GM12873 (cell line): Measurements from ENCODE around the gene PCSK5.

Source experiments
- TF ChIP-seq, protein P1 (sequence below): IDR thresholded peaks from 2 replicates; pipeline ENCODE4 v1.5.1; 2012; ENCODE audit warnings: low read depth, mild to moderate bottlenecking, moderate library complexity, low read length, control low read depth; ENCODE audit not compliant: insufficient read depth; ENCODE audit errors: missing control alignments

The PCSK5 gene

DNA sequence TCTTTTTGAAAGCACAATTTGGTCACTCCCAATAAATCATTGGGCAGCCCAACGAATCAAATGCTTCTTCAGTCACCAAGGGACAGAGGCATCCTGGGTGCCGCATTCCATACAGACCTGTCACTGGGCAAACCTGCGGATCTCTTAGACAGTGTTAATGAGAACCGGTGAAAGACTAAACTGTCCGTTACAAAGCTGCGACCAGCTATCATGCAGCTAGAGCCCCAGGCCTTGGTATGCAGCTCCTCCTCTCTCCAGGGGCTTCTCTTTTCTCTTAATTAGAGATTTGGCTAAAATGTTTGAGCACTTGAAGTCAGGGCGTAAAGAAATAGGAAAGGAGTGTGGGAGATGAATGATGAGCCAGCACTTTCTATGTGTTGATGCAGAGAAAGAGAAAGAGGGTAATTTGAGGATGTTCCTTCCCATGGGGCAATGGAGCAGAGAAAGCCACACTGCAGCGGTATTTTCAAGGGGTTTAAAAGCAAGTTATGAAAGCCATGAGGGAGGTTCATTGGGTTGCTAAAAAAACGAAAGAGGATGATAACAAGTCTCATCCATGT is 328.5 kb downstream of the PCSK5 start:
- TF ChIP-seq, protein P1, sequence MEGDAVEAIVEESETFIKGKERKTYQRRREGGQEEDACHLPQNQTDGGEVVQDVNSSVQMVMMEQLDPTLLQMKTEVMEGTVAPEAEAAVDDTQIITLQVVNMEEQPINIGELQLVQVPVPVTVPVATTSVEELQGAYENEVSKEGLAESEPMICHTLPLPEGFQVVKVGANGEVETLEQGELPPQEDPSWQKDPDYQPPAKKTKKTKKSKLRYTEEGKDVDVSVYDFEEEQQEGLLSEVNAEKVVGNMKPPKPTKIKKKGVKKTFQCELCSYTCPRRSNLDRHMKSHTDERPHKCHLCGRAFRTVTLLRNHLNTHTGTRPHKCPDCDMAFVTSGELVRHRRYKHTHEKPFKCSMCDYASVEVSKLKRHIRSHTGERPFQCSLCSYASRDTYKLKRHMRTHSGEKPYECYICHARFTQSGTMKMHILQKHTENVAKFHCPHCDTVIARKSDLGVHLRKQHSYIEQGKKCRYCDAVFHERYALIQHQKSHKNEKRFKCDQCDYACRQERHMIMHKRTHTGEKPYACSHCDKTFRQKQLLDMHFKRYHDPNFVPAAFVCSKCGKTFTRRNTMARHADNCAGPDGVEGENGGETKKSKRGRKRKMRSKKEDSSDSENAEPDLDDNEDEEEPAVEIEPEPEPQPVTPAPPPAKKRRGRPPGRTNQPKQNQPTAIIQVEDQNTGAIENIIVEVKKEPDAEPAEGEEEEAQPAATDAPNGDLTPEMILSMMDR, result no peak

DNA sequence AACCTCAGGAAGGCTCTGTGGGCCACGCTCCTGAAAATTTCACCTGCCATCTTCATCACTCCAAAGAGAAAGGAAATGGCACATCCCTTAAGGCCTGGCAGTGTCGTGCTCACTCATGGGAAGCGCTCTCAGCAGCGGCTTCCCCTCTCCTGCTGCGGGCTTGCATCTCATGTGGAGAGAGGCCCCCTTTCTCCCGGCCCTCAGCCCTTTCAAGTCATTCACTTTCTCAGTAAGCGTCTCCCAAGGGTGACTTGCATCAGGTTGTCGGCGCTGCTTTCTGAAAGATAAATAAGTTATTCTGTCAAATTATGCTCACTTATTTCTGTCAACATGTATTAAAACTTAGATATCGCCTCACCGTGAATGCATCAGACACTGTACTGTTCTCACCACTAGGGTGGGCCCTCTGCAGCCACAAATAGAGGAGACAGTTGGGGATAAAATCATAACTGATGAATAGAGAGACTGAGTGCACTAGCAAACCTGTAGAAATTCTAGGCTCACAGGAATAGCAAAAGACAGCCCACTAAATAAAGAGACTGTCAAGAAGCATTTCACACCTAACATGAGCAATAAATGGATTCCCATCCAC is 329.2 kb downstream of the PCSK5 start:
- TF ChIP-seq, protein P1, result no peak

DNA sequence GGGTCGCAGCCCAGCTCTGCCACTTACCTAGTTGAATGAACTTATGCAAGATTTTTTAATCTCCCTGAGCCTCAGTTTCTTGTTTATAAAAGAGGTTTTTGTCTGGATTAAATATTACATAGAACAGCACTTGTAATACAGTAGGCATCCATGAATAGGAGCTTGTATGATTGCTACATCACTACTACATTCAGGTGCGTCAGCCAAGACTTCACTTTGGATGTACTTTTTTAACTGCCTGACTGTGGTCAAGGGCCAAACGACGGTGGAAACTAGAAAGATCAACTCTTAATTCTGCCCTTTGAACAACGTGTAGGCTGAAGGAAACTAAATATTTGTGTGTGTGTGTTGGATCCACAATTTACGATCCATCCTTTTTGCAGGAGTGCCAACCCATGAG is 330.9 kb downstream of the PCSK5 start:
- TF ChIP-seq, protein P1, result no peak

DNA sequence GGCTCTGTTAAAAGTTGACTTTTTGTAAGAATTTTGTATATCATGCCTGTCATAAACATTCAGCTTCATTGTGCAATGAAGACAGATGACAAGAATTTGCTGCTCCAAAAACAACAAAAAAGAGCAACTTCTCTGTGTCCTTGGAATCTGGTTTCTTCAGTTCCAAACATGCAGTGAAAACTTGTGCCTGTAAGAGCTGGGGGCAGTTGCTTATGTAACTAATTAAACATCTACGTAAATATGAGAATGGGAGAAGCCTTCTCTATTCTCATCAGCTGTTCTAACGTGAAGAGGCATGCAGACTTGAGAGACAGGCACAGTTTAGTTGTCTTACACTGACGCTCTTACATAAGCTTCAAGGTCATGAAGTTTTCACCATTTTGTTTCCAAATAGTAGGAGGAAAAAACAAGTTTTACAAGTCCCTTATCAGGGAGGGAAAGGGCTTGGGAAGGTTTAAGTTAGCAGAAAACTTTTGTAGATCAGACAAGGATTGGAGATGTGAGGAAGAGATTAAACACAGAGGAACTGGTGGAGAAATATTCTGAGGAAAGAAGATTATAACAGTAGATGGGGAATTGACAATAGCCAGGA is 333.4 kb downstream of the PCSK5 start:
- TF ChIP-seq, protein P1, result no peak

DNA sequence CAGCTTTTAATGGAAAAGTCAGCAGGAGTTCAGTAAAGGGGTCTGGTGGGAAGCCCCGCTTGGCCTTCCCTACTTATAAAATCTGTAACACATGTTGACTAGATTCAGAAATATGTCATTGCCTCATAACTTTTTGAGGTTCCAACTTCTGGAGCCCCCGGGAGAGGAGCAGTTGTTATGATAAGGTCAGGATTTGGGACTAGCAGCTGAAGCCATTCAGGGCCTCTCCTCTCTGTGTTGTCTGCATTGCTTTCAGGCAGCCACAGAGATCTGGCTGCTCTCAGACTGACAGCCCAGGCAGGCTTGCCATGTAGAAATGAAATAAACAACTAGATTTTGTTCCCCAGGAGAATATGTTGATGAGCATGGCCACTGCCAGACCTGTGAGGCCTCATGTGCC is 336.7 kb downstream of the PCSK5 start:
- TF ChIP-seq, protein P1, result no peak

DNA sequence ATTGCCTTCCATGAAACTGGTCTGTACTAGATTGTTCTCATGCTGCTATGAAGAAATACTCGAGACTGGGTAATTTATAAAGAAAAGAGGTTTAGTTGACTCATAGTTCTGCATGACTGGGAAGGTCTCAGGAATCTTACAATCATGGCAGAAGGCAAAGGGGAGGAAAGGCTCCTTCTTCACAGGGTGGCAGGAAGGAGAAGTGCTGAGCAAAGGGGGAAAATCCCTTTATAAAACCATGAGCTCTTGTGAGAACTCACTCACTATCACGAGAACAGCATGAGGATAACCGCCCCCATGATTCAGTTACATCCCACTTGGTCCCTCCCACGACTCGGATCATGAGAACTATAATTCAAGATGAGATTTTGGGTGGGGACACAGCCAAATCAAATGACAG is 340.5 kb downstream of the PCSK5 start:
- TF ChIP-seq, protein P1, result no peak

DNA sequence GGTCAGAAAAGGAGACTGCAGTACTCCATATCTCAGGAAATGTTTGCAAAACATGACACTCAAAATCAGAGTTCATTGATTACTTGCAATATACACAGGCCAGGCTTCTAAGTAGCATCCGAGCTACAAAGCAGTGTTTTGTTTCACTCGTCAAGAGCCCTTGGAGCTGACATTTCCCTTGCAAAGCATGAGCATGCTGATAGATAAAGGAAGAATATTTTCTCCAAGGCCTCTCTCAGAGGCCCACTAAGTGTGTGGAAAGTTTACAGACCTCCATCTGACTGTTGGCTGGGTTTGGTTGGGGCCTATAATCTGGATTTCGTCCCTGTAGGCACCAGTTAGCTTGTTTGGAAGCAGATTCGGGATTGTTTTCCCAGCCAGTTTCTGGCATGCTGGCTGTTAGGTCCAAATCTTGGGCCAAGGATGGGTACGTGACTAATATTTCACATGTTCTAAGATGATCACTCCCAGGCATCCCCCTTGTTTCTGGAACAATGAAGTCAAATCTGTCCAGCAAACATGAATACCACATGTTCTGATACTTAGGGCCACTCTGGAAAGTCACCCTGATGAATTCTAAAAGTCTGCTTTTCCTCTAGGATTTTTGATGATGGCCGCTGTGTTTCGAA is 342.5 kb downstream of the PCSK5 start:
- TF ChIP-seq, protein P1, result no peak
